Naive thymus-derived CD8-positive, alpha-beta T cell (primary cell): ENCODE results near the gene STOML2. TPM values are rescaled to one million over a fixed set of nuclear protein-coding genes. Genes with fewer than 3 reads are reported as not detected.
"Not testable (repeated sequence)": the region's sequence is repeated elsewhere in the genome, so short reads cannot be mapped to it uniquely, and the experiment has no call there.

Experiments
- ATAC-seq, 2 donors: fragments of 150-1000 bp; cut with Tn5 transposase in 1 of 2; sonication (Bioruptor Pico), chemical (Tn5 transposase) in 1 of 2; 1 replicate in 1 of 2; 2 replicates in 1 of 2; pipeline ENCODE4 v1.10.0; 2021; ENCODE audit warnings: mild to moderate bottlenecking in 2 of 2, moderate library complexity in 2 of 2
- POLR2A ChIA-PET: fragments of 350-600 bp; sonication (Branson Sonifier 250); formaldehyde crosslinking; loops from one replicate; lab custom pipeline; 2021; ENCODE audit warnings: antibody characterized with exemption; lab: Charles Lee
- DNase-seq, 10 donors: peaks; one replicate each; pipeline versions ENCODE4 v3.0.0 to v3.0.0-alpha.2; 2020 to 2022
- H3K27ac Mint-ChIP-seq, 10 donors: one replicate each; pipeline ENCODE4 v1.8.0; 2020 to 2022; ENCODE audit warnings: mild to moderate bottlenecking in 10 of 10, mixed read lengths in 10 of 10, moderate library complexity in 4 of 10, inconsistent platforms in 1 of 10
- H3K27me3 Mint-ChIP-seq, 5 donors: one replicate each; pipeline ENCODE4 v1.8.0; 2021 to 2022; ENCODE audit warnings: mixed read lengths in 5 of 5
- H3K36me3 Mint-ChIP-seq, 3 donors: one replicate each; pipeline ENCODE4 v1.8.0; 2020 to 2022; ENCODE audit warnings: mixed read lengths in 3 of 3, mild to moderate bottlenecking in 2 of 3, inconsistent platforms in 1 of 3
- H3K4me1 Mint-ChIP-seq, 4 donors: one replicate each; pipeline ENCODE4 v1.8.0; 2021 to 2022; ENCODE audit warnings: mixed read lengths in 4 of 4
- H3K4me3 Mint-ChIP-seq, 10 donors: one replicate each; pipeline ENCODE4 v1.8.0; 2020 to 2022; ENCODE audit warnings: mild to moderate bottlenecking in 10 of 10, mixed read lengths in 10 of 10, moderate library complexity in 6 of 10, inconsistent platforms in 1 of 10
- H3K9me3 Mint-ChIP-seq, 9 donors: one replicate each; pipeline ENCODE4 v1.8.0; 2020 to 2022; ENCODE audit warnings: mixed read lengths in 9 of 9, mild to moderate bottlenecking in 3 of 9, inconsistent platforms in 1 of 9, moderate library complexity in 1 of 9
- polyA plus RNA-seq, 3 donors: library from polyadenylated mRNA; unstranded; fragments of 300-500 nt; fragmentation: Illumina TruSeq; gene quantifications; one replicate each; pipeline ENCODE4 v1.2.3, GENCODE V29; 2021
- total RNA-seq, 8 experiments: library from RNA in 2 of 8; stranded (reverse) in 2 of 8; gene quantifications; one replicate each; pipeline ENCODE4 v1.2.3 and lab custom pipeline; 2021 to 2026

STOML2 gene, protein sequence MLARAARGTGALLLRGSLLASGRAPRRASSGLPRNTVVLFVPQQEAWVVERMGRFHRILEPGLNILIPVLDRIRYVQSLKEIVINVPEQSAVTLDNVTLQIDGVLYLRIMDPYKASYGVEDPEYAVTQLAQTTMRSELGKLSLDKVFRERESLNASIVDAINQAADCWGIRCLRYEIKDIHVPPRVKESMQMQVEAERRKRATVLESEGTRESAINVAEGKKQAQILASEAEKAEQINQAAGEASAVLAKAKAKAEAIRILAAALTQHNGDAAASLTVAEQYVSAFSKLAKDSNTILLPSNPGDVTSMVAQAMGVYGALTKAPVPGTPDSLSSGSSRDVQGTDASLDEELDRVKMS
- 10 to 100 TPM; 47.3 to 53.0 TPM for total RNA-seq
- polyA plus RNA-seq = 10 to 100 TPM; 86.7 to 93.9 (median 88.9) TPM
- 33.3 to 176 (median 45.0) reads per million in 6 experiments for total RNA-seq (lab: John Stamatoyannopoulos, UW)

DNA sequence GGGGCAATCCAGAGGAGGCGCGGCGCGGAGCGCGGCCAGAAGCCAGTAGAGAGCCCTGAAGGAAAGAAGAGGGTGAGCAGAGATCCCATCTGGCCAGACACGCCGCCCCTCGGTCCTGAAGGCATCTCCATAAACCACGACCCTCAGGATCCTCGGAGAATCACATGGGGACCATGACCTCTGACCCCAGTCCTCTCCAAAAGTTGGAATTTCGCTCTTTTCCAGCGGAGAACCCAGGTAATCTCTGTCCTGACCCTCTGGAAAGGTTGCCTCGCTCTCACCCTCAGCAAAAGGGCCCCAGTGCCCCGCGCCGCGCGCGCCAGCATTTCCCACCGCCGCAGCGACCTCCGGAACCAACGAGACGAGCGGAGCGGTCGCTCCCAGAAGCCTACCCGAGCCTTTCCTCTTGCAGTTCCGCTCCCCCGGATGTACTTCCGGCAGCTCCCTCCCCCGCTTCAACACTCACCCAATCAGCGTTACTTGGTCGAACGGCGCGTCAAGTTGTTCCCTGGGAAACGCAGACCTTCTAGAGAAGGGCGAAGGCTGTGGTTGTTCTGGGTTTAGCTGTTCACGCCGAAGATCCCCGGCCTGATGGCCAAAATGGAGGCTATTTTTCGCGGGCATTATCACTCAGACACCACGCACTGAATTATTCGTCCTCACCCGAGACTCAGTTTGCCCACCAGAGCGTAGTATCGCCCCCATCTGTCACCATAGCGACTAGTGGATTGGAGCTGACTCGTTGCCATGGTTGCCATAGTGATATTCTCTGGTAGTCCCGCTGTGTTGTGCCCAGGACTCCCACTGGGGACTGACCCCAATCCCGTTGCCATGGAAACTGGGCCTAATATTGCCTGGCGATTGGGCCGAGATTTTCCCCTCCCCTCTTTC, at the start of gene STOML2:
STOML2 (minus strand) TSS at position 363 of the 891 bp plus-strand sequence; CDS start at position 326, 37 bp downstream.
- Mint-ChIP-seq H3K9me3 (no peaks in the 10 kb centered on the region), H3K4me3 (peak within 1 kb of the TSS; percentile 88 to 97 (median 93)), H3K36me3 (peaks cover 0 to 42% (median 11%) of the 10 kb centered on the region in 3 donors), H3K27ac (peak within 1 kb of the TSS; percentile 95 to 100 (median 99)), H3K4me1 (peaks cover 20 to 44% (median 33%) of the 10 kb centered on the region in 4 donors), H3K27me3 (no peaks in the 10 kb centered on the region)
- ATAC-seq (peak; percentile 94 to 97), DNase-seq (peak; percentile 75 to 97 (median 90))
- POLR2A ChIA-PET = interaction anchor here (0.7 to 4.4 kb wide), 7 partner anchors 9 to 711 kb away, joined by 3 to 30 read pairs (median 26); partner anchors contain the start of genes ATOSB, FANCG, HINT2 and VCP

DNA sequence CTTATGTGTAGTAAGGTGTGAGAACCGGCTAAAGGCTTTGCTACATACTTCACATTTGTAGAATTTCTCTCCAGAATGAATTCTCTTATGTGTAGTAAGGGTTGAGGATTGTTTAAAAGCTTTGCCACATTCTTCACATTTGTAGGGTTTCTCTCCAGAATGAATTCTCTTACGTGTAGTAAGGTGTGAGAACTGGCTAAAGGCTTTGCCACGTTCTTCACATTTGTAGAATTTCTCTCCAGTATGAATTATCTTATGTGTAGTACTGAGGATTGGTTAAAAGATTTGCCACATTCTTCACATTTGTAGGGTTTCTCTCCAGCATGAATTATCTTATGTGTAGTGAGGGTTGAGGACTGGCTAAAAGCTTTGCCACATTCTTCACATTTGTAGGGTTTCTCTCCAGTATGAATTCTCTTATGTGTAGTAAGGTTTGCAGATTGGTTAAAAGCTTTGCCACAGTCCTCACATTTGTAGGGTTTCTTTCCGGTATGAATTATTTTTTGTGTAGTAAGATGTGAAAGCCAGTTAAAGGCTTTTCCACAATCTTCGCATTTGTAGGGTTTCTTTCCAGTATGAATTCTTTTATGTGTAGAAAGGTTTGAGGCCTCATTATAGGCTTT, 45.1 kb upstream of the STOML2 start:
- H3K4me3 Mint-ChIP-seq, DNase-seq, H3K27me3 Mint-ChIP-seq, H3K4me1 Mint-ChIP-seq, H3K27ac Mint-ChIP-seq, POLR2A ChIA-PET, ATAC-seq: not testable (repeated sequence)
- peaks cover 0 to 32% (median 18%) of the 10 kb centered on the region in 3 donors for H3K36me3 Mint-ChIP-seq
- H3K9me3 Mint-ChIP-seq = peaks cover 17 to 59% (median 36%) of the 10 kb centered on the region in 9 donors

DNA sequence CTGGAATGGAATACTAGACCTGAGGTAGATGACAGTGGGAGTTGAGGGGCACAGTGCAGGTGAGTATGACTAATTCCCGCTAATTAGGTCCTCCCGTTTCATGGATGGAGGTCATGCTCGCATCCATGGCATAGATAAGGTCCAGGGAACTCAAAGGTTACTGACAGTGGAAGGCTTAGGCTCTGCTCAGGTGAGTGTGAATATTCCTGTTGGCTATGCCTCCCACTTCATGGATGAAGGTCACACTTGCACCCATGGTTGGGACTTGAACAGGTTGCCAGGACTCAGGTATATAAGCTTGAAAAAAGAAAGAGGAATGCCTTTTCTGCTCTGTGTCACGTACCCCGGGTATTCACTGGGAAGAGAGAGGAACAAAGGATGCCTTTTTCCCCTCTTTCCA, 39.1 kb upstream of the STOML2 start:
- Mint-ChIP-seq H3K9me3 (peaks cover 2 to 50% (median 15%) of the 10 kb centered on the region in 9 donors), H3K27me3 (no peaks in the 10 kb centered on the region), H3K4me1 (no peaks in the 10 kb centered on the region), H3K36me3 (peaks cover 2 to 13% (median 3%) of the 10 kb centered on the region in 3 donors), H3K27ac (no peak overlapping the region), H3K4me3 (no peak overlapping the region)
- POLR2A ChIA-PET = no interaction called here
- DNase-seq (no peak), ATAC-seq (no peak)

DNA sequence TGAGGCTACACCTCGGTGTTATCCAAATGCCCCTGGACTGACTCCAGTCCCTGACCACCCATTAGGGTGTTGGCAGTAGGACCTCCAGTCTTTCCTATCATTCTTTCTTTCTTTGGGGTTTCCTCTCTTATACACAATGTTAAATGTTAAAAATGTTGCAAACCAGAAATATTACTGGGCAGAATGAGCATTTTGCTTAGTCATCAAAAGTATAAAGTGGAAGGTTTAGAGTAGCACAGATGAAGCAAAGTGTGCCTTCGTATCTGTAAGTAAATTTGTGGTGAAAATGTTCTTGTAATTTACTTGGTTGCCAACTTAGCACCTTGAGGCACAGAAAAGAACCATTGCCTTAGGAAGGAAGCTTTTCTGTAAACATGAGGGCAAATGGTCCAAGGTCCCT, 37.2 kb upstream of the STOML2 start:
- Mint-ChIP-seq H3K27ac (no peak overlapping the region), H3K36me3 (peaks cover 0 to 13% (median 3%) of the 10 kb centered on the region in 3 donors), H3K4me1 (no peaks in the 10 kb centered on the region), H3K9me3 (peaks cover 0 to 40% (median 10%) of the 10 kb centered on the region in 9 donors), H3K4me3 (no peak overlapping the region), H3K27me3 (no peaks in the 10 kb centered on the region)
- POLR2A ChIA-PET = no interaction called here
- ATAC-seq (no peak), DNase-seq (no peak)

DNA sequence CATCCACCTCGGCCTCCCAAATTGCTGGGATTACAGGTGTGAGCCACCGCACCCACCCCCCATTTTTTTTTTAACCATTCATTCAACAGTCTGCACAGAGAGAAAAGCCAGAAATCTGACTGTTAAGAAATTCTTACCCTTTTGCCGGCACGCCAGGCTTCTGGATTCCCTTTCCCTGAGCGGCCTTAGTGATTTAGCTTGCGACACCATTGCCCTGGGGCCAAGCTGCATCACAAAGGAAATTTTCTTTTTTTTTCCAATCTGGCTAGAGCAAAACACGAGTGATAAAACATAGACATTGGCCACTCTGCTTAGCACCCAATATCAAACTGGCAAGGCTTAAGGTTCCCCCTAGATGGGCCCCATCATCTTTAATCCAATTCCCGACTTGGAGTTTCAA, 33.9 kb upstream of the STOML2 start:
- H3K4me1 Mint-ChIP-seq = no peaks in the 10 kb centered on the region
- H3K4me3 Mint-ChIP-seq = no peak overlapping the region
- H3K27me3 Mint-ChIP-seq = peaks cover 0 to 1% (median 0%) of the 10 kb centered on the region in 5 donors
- ATAC-seq = no peak
- POLR2A ChIA-PET = no interaction called here
- H3K27ac Mint-ChIP-seq = no peak overlapping the region
- no peak for DNase-seq
- peaks cover 0 to 2% (median 2%) of the 10 kb centered on the region in 3 donors for H3K36me3 Mint-ChIP-seq
- peaks cover 0 to 11% (median 7%) of the 10 kb centered on the region in 9 donors for H3K9me3 Mint-ChIP-seq

DNA sequence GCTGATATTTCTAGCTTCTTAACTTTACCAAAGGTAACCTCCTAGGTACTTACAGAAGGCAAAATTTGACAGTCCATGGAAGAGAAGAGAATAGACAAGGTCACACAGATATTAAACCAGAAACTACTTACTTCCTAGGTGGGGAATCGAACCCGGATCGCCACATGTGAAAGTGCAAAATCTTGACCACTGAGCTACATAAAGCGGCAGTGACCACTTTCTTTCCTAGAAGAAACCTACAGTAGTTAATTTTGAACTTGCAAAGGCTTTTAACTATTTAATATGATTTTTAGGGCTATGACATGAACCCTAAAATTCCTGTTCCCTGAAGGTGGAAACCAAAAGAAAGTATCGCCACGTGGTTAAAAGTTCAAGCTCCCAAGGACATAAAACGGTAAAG, 33.1 kb upstream of the STOML2 start:
- H3K4me3 Mint-ChIP-seq = no peak overlapping the region
- ATAC-seq (no peak), DNase-seq (no peak)
- POLR2A ChIA-PET = interaction anchor here (0.7 kb wide), 1 partner anchor 148 kb away, joined by 3 read pairs; no protein-coding TSS in a partner anchor
- H3K4me1 Mint-ChIP-seq = no peaks in the 10 kb centered on the region
- peaks cover 0 to 1% (median 0%) of the 10 kb centered on the region in 5 donors for H3K27me3 Mint-ChIP-seq
- peaks cover 0 to 4% (median 0%) of the 10 kb centered on the region in 3 donors for H3K36me3 Mint-ChIP-seq
- no peak overlapping the region for H3K27ac Mint-ChIP-seq
- peaks cover 0 to 6% (median 4%) of the 10 kb centered on the region in 9 donors for H3K9me3 Mint-ChIP-seq

DNA sequence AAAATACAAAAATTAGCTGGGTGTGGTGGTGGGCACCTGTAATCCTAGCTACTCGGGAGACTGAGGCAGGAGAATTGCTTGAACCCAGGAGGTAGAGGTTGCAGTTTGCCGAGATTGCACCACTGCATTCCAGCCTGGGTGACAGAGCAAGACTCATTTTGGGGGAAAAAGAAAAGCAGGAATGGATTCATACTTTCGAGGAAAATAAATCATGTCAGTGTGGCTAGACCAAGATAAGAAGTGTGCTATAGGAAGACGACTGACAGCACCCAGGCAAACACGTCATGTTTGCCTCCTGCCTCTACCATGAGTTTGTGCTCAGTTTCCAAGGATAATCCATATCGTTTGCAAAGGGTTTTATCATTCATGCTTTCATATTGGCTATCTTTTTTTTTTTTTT, 32.0 kb upstream of the STOML2 start:
- DNase-seq (no peak), ATAC-seq (no peak)
- Mint-ChIP-seq H3K9me3 (peaks cover 0 to 4% (median 0%) of the 10 kb centered on the region in 9 donors), H3K36me3 (peaks cover 0 to 4% (median 0%) of the 10 kb centered on the region in 3 donors), H3K27ac (no peak overlapping the region), H3K4me3 (no peak overlapping the region), H3K4me1 (no peaks in the 10 kb centered on the region), H3K27me3 (peaks cover 0 to 1% (median 0%) of the 10 kb centered on the region in 5 donors)
- POLR2A ChIA-PET = no interaction called here

DNA sequence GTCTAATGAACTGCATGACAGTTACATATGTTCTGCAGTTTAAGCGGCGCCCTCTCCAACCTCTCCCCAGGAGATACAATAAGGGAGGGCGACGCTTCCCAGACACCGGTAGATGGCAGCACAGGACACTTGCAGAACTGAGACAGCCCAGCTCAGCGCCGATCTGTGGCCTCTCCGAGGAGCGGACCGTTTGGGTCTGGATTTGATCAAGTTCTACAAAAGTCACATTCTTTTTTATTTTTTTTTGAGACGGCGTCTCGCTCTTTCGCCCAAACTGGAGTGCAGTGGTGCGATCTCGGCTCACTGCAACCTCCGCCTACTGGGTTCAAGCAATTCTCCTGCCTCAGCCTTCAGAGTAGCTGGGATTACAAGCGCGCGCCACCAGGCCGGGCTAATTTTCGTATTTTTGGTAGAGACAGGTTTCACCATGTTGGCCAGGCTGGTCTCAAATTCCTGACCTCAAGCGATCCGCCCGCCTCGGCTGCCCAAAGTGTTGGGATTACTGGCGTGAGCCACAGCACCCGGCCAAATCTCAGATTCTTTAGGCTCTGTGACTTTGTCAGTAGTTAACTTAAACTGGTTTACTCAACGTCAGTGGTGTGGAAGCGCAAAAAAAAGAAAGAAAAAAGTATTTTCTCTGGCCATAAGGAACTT, 14.1 kb upstream of the STOML2 start:
- peak overlapping the region; percentile 87 to 98 (median 94) for H3K4me3 Mint-ChIP-seq
- H3K9me3 Mint-ChIP-seq = no peaks in the 10 kb centered on the region
- POLR2A ChIA-PET = interaction anchor here (3.9 kb wide), 1 partner anchor 14 kb away, joined by 26 read pairs; the partner anchor contains the start of gene STOML2
- peaks cover 0 to 2% (median 0%) of the 10 kb centered on the region in 5 donors for H3K27me3 Mint-ChIP-seq
- H3K4me1 Mint-ChIP-seq = peaks cover 30 to 42% (median 40%) of the 10 kb centered on the region in 4 donors
- DNase-seq (peak; percentile 75 to 94 (median 87)), ATAC-seq (peak; percentile 66 to 76)
- H3K27ac Mint-ChIP-seq = peak overlapping the region; percentile 84 to 99 (median 95)
- H3K36me3 Mint-ChIP-seq = no peaks in the 10 kb centered on the region

DNA sequence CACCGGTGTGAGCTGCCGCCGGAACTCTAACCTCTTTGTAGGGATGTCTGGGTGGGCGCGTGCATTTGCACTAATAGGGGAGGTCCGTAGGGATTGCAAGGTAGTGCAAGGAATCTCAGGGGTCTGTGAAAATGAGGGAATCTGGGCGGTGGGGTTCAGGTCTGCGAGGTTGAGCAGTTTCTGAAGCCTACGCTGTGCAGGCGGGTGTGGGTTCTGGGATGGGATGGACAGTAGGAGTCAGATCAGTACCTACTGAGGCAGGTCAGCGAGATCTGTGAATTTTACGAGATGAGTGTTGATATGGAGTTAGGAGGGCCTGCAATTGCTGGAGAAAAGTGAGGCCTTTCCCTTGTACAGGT, 13.6 kb upstream of the STOML2 start:
- Mint-ChIP-seq H3K4me1 (peaks cover 35 to 47% (median 45%) of the 10 kb centered on the region in 4 donors), H3K4me3 (peak overlapping the region; percentile 87 to 98 (median 94)), H3K36me3 (no peaks in the 10 kb centered on the region), H3K27me3 (peaks cover 0 to 2% (median 0%) of the 10 kb centered on the region in 5 donors), H3K27ac (peak overlapping the region; percentile 84 to 99 (median 95)), H3K9me3 (no peaks in the 10 kb centered on the region)
- DNase-seq = no peak
- ATAC-seq = peak in 1 of 2 donors; percentile 3
- POLR2A ChIA-PET = interaction anchor here (2.3 to 3.9 kb wide), 2 partner anchors 13 to 37 kb away, joined by 9 to 26 read pairs; partner anchors contain the start of genes FANCG and STOML2

DNA sequence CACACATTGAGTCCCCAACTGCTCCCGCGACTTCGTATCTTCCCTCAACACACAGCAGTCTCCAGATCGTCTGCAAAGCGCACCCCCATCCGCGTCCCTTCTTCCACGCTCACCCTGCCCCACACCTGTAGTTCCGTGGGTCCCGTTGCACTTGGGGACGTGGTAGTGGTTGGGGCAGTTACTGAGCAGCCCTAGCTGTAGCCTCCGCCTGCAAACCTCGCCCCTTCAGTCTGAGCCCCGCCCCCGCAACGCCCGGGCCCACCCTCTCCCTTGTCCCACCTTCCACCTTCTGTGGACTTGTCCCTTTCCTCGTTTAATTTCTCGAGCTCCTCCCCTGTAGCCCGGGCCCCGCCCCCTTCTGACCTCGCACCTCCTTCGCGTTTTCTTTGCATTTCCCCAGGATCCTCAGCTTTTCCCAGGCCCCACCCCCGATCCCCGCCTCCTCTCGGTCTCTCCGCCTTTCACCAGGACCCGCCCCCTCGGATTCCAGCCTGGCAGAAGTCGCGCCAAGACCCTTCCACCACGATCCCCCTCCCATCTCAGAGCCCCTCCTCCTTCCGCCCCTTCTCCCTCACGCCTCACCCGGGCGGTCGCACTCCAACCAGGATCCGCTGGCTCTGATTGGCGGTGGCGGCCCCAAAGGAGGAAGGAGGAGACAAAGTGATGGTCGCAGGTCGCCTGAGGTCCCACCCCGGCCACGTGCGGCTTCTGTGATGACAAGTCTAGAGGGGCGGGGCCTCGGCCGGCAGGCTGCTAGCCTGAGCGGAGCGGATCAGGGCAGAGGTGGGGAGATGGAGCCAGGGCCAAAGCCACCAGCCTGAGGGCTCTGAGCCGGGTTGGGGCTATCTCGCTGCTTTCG, 13.0 kb upstream of the STOML2 start, which contains the start of gene ATOSB:
ATOSB (minus strand) TSS at position 183 of the 859 bp plus-strand sequence. CDS start 7,588 bp downstream, outside the sequence.
- Mint-ChIP-seq H3K36me3 (no peaks in the 10 kb centered on the region), H3K4me3 (peak within 1 kb of the TSS; percentile 87 to 98 (median 94)), H3K27ac (peak within 1 kb of the TSS; percentile 88 to 99 (median 95)), H3K9me3 (no peaks in the 10 kb centered on the region), H3K4me1 (peaks cover 37 to 52% (median 50%) of the 10 kb centered on the region in 4 donors), H3K27me3 (peaks cover 0 to 1% (median 0%) of the 10 kb centered on the region in 5 donors)
- peak; percentile 84 to 96 (median 87) for DNase-seq
- POLR2A ChIA-PET = interaction anchor here (0.6 to 3.9 kb wide), 6 partner anchors 8 to 143 kb away, joined by 3 to 26 read pairs (median 6); partner anchors contain the start of genes FANCG, STOML2 and VCP
- ATAC-seq = peak; percentile 64 to 68
